Measurements from ENCODE around the gene CD53. TPM values are rescaled to one million over a fixed set of nuclear protein-coding genes. Genes with fewer than 3 reads are reported as not detected.
A peak's percentile ranks its signal among the peaks of the same experiment; 100 is the strongest.

Gene CD53
- total RNA-seq, 1 donor from 2014 or later, result not detected

- DNase-seq (ENCODE audit: low read depth) (no peak), FAIRE-seq (no peak)
- TF ChIP-seq CTCF (IDR thresholded peaks at IDR 0.05; ENCODE audit: insufficient read depth, low read length, severe bottlenecking), result no peak
- Histone ChIP-seq H3K27me3 (ENCODE audit: control insufficient read depth, insufficient read depth, low read length) (no peaks in the 10 kb centered on the region), H3K4me3 (ENCODE audit: low read depth, low read length) (no peak overlapping the region), H3K36me3 (ENCODE audit: control insufficient read depth, insufficient read depth, low read length) (no peaks in the 10 kb centered on the region)
Observed at GRCh38 chr1:110898734-110899457, 25.9 kb downstream of the CD53 start.

GRCh38 chr1:110899458-110899843 is 26.5 kb downstream of the CD53 start:
- no peak for TF ChIP-seq CTCF (IDR thresholded peaks at IDR 0.05; ENCODE audit: insufficient read depth, low read length, severe bottlenecking)
- FAIRE-seq (no peak), DNase-seq (ENCODE audit: low read depth) (no peak)
- Histone ChIP-seq H3K27me3 (ENCODE audit: control insufficient read depth, insufficient read depth, low read length) (no peaks in the 10 kb centered on the region), H3K36me3 (ENCODE audit: control insufficient read depth, insufficient read depth, low read length) (no peaks in the 10 kb centered on the region), H3K4me3 (ENCODE audit: low read depth, low read length) (no peak overlapping the region)

GRCh38 chr1:110902820-110903463 is 30.0 kb downstream of the CD53 start:
- DNase-seq (ENCODE audit: low read depth), result no peak
- TF ChIP-seq CTCF (IDR thresholded peaks at IDR 0.05; ENCODE audit: insufficient read depth, low read length, severe bottlenecking), result no peak
- Histone ChIP-seq H3K27me3 (ENCODE audit: control insufficient read depth, insufficient read depth, low read length) (no peaks in the 10 kb centered on the region), H3K4me3 (ENCODE audit: low read depth, low read length) (no peak overlapping the region), H3K36me3 (ENCODE audit: control insufficient read depth, insufficient read depth, low read length) (no peaks in the 10 kb centered on the region)
- FAIRE-seq, result no peak

- FAIRE-seq (no peak), DNase-seq (ENCODE audit: low read depth) (peak; percentile 26)
- Histone ChIP-seq H3K36me3 (ENCODE audit: control insufficient read depth, insufficient read depth, low read length) (no peaks in the 10 kb centered on the region), H3K27me3 (ENCODE audit: control insufficient read depth, insufficient read depth, low read length) (no peaks in the 10 kb centered on the region), H3K4me3 (ENCODE audit: low read depth, low read length) (no peak overlapping the region)
- no peak for TF ChIP-seq CTCF (IDR thresholded peaks at IDR 0.05; ENCODE audit: insufficient read depth, low read length, severe bottlenecking)
Observed at GRCh38 chr1:110903853-110904500, 31.0 kb downstream of the CD53 start.

- TF ChIP-seq CTCF (IDR thresholded peaks at IDR 0.05; ENCODE audit: insufficient read depth, low read length, severe bottlenecking), result no peak
- DNase-seq (ENCODE audit: low read depth) (no peak), FAIRE-seq (no peak)
- Histone ChIP-seq H3K36me3 (ENCODE audit: control insufficient read depth, insufficient read depth, low read length) (no peaks in the 10 kb centered on the region), H3K27me3 (ENCODE audit: control insufficient read depth, insufficient read depth, low read length) (no peaks in the 10 kb centered on the region), H3K4me3 (ENCODE audit: low read depth, low read length) (no peak overlapping the region)
Observed at GRCh38 chr1:110912784-110913183, 39.8 kb downstream of the CD53 start.
